Mesenchymal stem cell (in vitro differentiated cells and primary cell): Measurements from ENCODE around the gene LBH.

Experiments used
- DNase-seq: peaks from one replicate; pipeline ENCODE4 v3.0.0-alpha.2; 2013
- H2AFZ ChIP-seq: one replicate; pipeline ENCODE4 v1.6.1; 2013; ENCODE audit warnings: low read depth, mild to moderate bottlenecking, control low read depth, inconsistent platforms, low read length, moderate library complexity
- H2AK5ac ChIP-seq: 2 replicates; pipeline ENCODE4 v1.6.1; 2013; ENCODE audit warnings: low read length, moderate library complexity, mild to moderate bottlenecking, inconsistent platforms; ENCODE audit not compliant: severe bottlenecking
- H2BK120ac ChIP-seq: one replicate; pipeline ENCODE4 v1.6.1; 2013; ENCODE audit warnings: low read depth, mild to moderate bottlenecking, inconsistent platforms, low read length, moderate library complexity
- H2BK12ac ChIP-seq, 2 experiments: one replicate each; pipeline ENCODE4 v1.6.1; 2013; ENCODE audit warnings: inconsistent platforms in 2 of 2, low read length in 2 of 2, mild to moderate bottlenecking in 2 of 2, moderate library complexity in 2 of 2, control low read depth in 1 of 2
- H2BK15ac ChIP-seq: one replicate; pipeline ENCODE4 v1.6.1; 2013; ENCODE audit warnings: mild to moderate bottlenecking, low read depth, inconsistent platforms; ENCODE audit not compliant: poor library complexity, severe bottlenecking
- H2BK5ac ChIP-seq: 2 replicates; pipeline ENCODE4 v1.6.1; 2013; ENCODE audit warnings: low read depth, mild to moderate bottlenecking, low read length, control low read depth, inconsistent platforms; ENCODE audit not compliant: poor library complexity, severe bottlenecking
- H3K14ac ChIP-seq, 2 experiments: one replicate each; pipeline ENCODE4 v1.6.1; 2013; ENCODE audit warnings: inconsistent platforms in 2 of 2, low read length in 2 of 2, control low read depth in 1 of 2, mild to moderate bottlenecking in 1 of 2, moderate library complexity in 1 of 2
- H3K18ac ChIP-seq, 2 experiments: one replicate each; pipeline ENCODE4 v1.6.1; 2013; ENCODE audit warnings: inconsistent platforms in 2 of 2, low read length in 2 of 2, control low read depth in 1 of 2, low read depth in 1 of 2, mild to moderate bottlenecking in 1 of 2
- H3K23ac ChIP-seq, 2 experiments: one replicate each; pipeline ENCODE4 v1.6.1; 2013; ENCODE audit warnings: inconsistent platforms in 2 of 2, low read length in 2 of 2, mild to moderate bottlenecking in 2 of 2, moderate library complexity in 2 of 2, control low read depth in 1 of 2
- H3K27ac ChIP-seq: 2 replicates; pipeline ENCODE4 v1.5.1; 2013; ENCODE audit warnings: mild to moderate bottlenecking, moderate library complexity, low read length, control low read depth, inconsistent platforms; ENCODE audit not compliant: poor library complexity, severe bottlenecking
- H3K27me3 ChIP-seq, 2 experiments: 2 replicates each; pipeline versions ENCODE4 v1.6.1 to v1.7.0; 2013; ENCODE audit warnings: low read length in 2 of 2, mild to moderate bottlenecking in 2 of 2, moderate library complexity in 2 of 2, control low read depth in 1 of 2, inconsistent platforms in 1 of 2; ENCODE audit not compliant: control insufficient read depth in 1 of 2, insufficient read depth in 1 of 2
- H3K36me3 ChIP-seq, 2 experiments: 2 replicates each; pipeline versions ENCODE4 v1.6.1 to v1.7.0; 2013; ENCODE audit warnings: low read length in 2 of 2, control low read depth in 1 of 2, inconsistent platforms in 1 of 2, low read depth in 1 of 2, mild to moderate bottlenecking in 1 of 2; ENCODE audit not compliant: insufficient read depth in 2 of 2, control insufficient read depth in 1 of 2
- H3K4ac ChIP-seq, 2 experiments: one replicate each; pipeline ENCODE4 v1.6.1; 2013; ENCODE audit warnings: inconsistent platforms in 2 of 2, low read length in 2 of 2, mild to moderate bottlenecking in 2 of 2, moderate library complexity in 2 of 2, control low read depth in 1 of 2, low read depth in 1 of 2
- H3K4me1 ChIP-seq: 2 replicates; pipeline ENCODE4 v1.6.1; 2013; ENCODE audit warnings: low read depth, low read length, control low read depth; ENCODE audit not compliant: control insufficient read depth, insufficient read depth
- H3K4me2 ChIP-seq: 2 replicates; pipeline ENCODE4 v1.6.1; 2013; ENCODE audit warnings: low read length, mild to moderate bottlenecking, inconsistent platforms; ENCODE audit not compliant: poor library complexity, severe bottlenecking
- H3K4me3 ChIP-seq, 2 experiments: 2 replicates each; pipeline versions ENCODE4 v1.5.1 to v1.7.0; 2013; ENCODE audit warnings: low read length in 2 of 2, mild to moderate bottlenecking in 2 of 2, control low read depth in 1 of 2, low read depth in 1 of 2; ENCODE audit not compliant: insufficient read depth in 1 of 2
- H3K79me1 ChIP-seq: replicated peaks from 2 replicates; pipeline ENCODE4 v1.6.1; 2013; ENCODE audit warnings: mild to moderate bottlenecking, control low read depth, low read length, inconsistent platforms; ENCODE audit not compliant: poor library complexity, severe bottlenecking
- H3K9ac ChIP-seq: 2 replicates; pipeline ENCODE4 v1.7.0; 2013; ENCODE audit warnings: mild to moderate bottlenecking, low read length, moderate library complexity
- H3K9me3 ChIP-seq: 2 replicates; pipeline ENCODE4 v1.7.0; 2013; ENCODE audit warnings: mild to moderate bottlenecking, low read length; ENCODE audit not compliant: control insufficient read depth
- H4K8ac ChIP-seq: one replicate; pipeline ENCODE4 v1.6.1; 2013; ENCODE audit warnings: inconsistent platforms, mild to moderate bottlenecking, low read length, moderate library complexity
- H4K91ac ChIP-seq: one replicate; pipeline ENCODE4 v1.6.1; 2013; ENCODE audit warnings: mild to moderate bottlenecking, low read length, inconsistent platforms
- WGBS: methylation state at CpG from one replicate; pipeline ENCODE4 v1.1.7; 2013; ENCODE audit warnings: mixed read lengths; 5-methylcytosine and 5-hydroxymethylcytosine counted together

LBH gene

GRCh38 chr2:30261695-30262211 is 30.4 kb downstream of the LBH start:
- H3K4me1 ChIP-seq = no peaks in the 10 kb centered on the region
- H3K9ac ChIP-seq = no peak overlapping the region
- no peak overlapping the region for H3K4me2 ChIP-seq
- H3K9me3 ChIP-seq = peaks cover 5% of the 10 kb centered on the region
- H3K27me3 ChIP-seq = no peaks in the 10 kb centered on the region
- no peak overlapping the region for H2BK12ac ChIP-seq
- H2BK5ac ChIP-seq = no peak overlapping the region
- no peak for DNase-seq
- H2AK5ac ChIP-seq = no peak overlapping the region
- peaks cover 10 to 21% of the 10 kb centered on the region in 2 experiments for H3K36me3 ChIP-seq
- no peak overlapping the region for H2BK120ac ChIP-seq
- H2BK15ac ChIP-seq = no peak overlapping the region
- H3K18ac ChIP-seq = no peak overlapping the region
- H3K4ac ChIP-seq = no peak overlapping the region
- no peak overlapping the region for H3K23ac ChIP-seq
- H3K14ac ChIP-seq = no peak overlapping the region
- no peak overlapping the region for H4K8ac ChIP-seq
- H3K27ac ChIP-seq = no peak overlapping the region
- H4K91ac ChIP-seq = no peak overlapping the region
- no peak overlapping the region for H3K4me3 ChIP-seq
- no peak overlapping the region for H2AFZ ChIP-seq
- H3K79me1 ChIP-seq = no peaks in the 10 kb centered on the region

- peaks cover 5% of the 10 kb centered on the region for H3K9me3 ChIP-seq
- no peak overlapping the region for H3K18ac ChIP-seq
- no peak overlapping the region for H3K23ac ChIP-seq
- H2BK15ac ChIP-seq = no peak overlapping the region
- no peak for DNase-seq
- H3K36me3 ChIP-seq = peaks cover 7 to 15% of the 10 kb centered on the region in 2 experiments
- H3K4ac ChIP-seq = no peak overlapping the region
- WGBS = 87% methylated on average over 5 of the region's 5 CpGs
- no peak overlapping the region for H3K4me3 ChIP-seq
- H2AFZ ChIP-seq = no peak overlapping the region
- H4K91ac ChIP-seq = no peak overlapping the region
- H4K8ac ChIP-seq = no peak overlapping the region
- no peak overlapping the region for H3K14ac ChIP-seq
- H2BK120ac ChIP-seq = no peak overlapping the region
- H3K79me1 ChIP-seq = no peaks in the 10 kb centered on the region
- H2AK5ac ChIP-seq = no peak overlapping the region
- no peak overlapping the region for H3K4me2 ChIP-seq
- no peak overlapping the region for H3K9ac ChIP-seq
- no peak overlapping the region for H2BK12ac ChIP-seq
- no peaks in the 10 kb centered on the region for H3K27me3 ChIP-seq
- no peaks in the 10 kb centered on the region for H3K4me1 ChIP-seq
- H3K27ac ChIP-seq = no peak overlapping the region
- no peak overlapping the region for H2BK5ac ChIP-seq
Measured at GRCh38 chr2:30262716-30263309, 31.5 kb downstream of the LBH start.

GRCh38 chr2:30264274-30264673 is 32.9 kb downstream of the LBH start:
- no peak overlapping the region for H2BK120ac ChIP-seq
- H4K8ac ChIP-seq = no peak overlapping the region
- H3K14ac ChIP-seq = no peak overlapping the region
- no peak overlapping the region for H2BK15ac ChIP-seq
- H3K27me3 ChIP-seq = no peaks in the 10 kb centered on the region
- no peak overlapping the region for H4K91ac ChIP-seq
- H2BK5ac ChIP-seq = no peak overlapping the region
- H2AK5ac ChIP-seq = no peak overlapping the region
- H2AFZ ChIP-seq = no peak overlapping the region
- H3K9ac ChIP-seq = no peak overlapping the region
- no peak overlapping the region for H3K18ac ChIP-seq
- H3K4me1 ChIP-seq = no peaks in the 10 kb centered on the region
- no peak overlapping the region for H3K4me2 ChIP-seq
- 94% methylated on average over 3 of the region's 3 CpGs for WGBS
- H3K27ac ChIP-seq = no peak overlapping the region
- H3K23ac ChIP-seq = no peak overlapping the region
- peaks cover 5% of the 10 kb centered on the region for H3K9me3 ChIP-seq
- no peak overlapping the region for H2BK12ac ChIP-seq
- peak overlapping the region in 1 of 2 experiments; percentile 10 for H3K4ac ChIP-seq
- peaks cover under 1 to 3% of the 10 kb centered on the region in 2 experiments for H3K36me3 ChIP-seq
- no peak for DNase-seq
- H3K4me3 ChIP-seq = no peak overlapping the region
- no peaks in the 10 kb centered on the region for H3K79me1 ChIP-seq

DNA sequence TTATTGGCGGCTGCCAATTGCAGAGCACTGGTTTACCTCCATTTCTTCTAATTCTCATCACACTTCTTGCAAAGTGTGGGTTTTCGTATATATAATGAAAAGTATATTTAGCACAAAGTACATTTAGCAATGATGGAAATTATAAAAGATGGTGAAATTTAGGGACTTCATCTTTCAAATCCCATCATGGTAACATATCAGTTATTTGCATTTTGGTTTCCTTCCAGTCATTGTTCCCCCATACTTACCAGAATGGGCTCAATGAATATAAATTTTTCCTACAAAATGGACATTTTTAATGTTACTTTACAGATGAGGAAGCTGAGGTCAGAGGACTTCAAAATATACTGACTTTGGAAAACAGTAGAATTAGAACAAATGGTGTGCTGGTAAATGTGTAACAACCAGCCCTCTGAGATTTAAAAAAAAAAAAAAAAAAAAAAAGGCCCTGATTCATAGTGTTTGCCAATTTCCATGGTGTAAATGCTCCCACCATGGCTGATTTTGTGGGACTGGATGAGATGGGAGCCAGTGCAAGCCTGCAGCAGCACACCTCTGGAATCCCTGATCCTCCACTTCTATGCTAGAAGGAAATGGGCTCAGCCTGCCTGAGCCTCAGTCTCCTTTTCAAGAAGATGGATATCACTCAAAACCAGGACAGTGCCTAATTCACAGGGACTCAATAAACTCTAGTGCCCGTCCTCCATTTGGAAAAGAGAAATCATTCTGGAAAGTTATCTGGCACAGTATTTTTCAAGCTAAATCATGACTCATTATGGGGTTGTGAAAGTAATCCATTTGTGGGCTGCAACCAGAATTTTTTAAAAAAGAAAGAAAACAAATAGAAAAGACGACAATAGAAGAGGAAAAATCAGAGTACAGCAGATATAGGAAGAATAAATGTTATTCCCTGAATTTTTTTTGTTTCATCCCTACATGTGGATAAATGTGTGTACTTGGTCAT is 34.0 kb downstream of the LBH start:
- Histone ChIP-seq H4K8ac (no peak overlapping the region), H3K36me3 (no peaks in the 10 kb centered on the region), H2BK15ac (no peak overlapping the region), H4K91ac (no peak overlapping the region), H3K27me3 (no peaks in the 10 kb centered on the region), H3K14ac (no peak overlapping the region), H2BK12ac (no peak overlapping the region), H3K9ac (peak overlapping the region; percentile 84), H3K4me1 (no peaks in the 10 kb centered on the region), H3K79me1 (no peaks in the 10 kb centered on the region), H3K4me3 (peak overlapping the region in 1 of 2 experiments; percentile 52), H3K18ac (peak overlapping the region in 1 of 2 experiments; percentile 57), H2BK120ac (no peak overlapping the region), H3K9me3 (peaks cover 5% of the 10 kb centered on the region), H3K23ac (no peak overlapping the region), H2AK5ac (no peak overlapping the region), H3K4ac (no peak overlapping the region), H2BK5ac (no peak overlapping the region), H2AFZ (no peak overlapping the region), H3K27ac (no peak overlapping the region), H3K4me2 (no peak overlapping the region)
- peak; percentile 63 for DNase-seq
- 100% methylated on average over 1 of the region's 4 CpGs for WGBS
